IPS-NIHi11 (cell line): ENCODE results near the gene PTK6.
"Not testable (repeated sequence)": the region's sequence is repeated elsewhere in the genome, so short reads cannot be mapped to it uniquely, and the experiment has no call there.

ENCODE experiments used
- DNase-seq: peaks from one replicate; pipeline ENCODE4 v3.0.0; 2012; ENCODE audit warnings: mixed read lengths, low spot score

Gene PTK6

DNA sequence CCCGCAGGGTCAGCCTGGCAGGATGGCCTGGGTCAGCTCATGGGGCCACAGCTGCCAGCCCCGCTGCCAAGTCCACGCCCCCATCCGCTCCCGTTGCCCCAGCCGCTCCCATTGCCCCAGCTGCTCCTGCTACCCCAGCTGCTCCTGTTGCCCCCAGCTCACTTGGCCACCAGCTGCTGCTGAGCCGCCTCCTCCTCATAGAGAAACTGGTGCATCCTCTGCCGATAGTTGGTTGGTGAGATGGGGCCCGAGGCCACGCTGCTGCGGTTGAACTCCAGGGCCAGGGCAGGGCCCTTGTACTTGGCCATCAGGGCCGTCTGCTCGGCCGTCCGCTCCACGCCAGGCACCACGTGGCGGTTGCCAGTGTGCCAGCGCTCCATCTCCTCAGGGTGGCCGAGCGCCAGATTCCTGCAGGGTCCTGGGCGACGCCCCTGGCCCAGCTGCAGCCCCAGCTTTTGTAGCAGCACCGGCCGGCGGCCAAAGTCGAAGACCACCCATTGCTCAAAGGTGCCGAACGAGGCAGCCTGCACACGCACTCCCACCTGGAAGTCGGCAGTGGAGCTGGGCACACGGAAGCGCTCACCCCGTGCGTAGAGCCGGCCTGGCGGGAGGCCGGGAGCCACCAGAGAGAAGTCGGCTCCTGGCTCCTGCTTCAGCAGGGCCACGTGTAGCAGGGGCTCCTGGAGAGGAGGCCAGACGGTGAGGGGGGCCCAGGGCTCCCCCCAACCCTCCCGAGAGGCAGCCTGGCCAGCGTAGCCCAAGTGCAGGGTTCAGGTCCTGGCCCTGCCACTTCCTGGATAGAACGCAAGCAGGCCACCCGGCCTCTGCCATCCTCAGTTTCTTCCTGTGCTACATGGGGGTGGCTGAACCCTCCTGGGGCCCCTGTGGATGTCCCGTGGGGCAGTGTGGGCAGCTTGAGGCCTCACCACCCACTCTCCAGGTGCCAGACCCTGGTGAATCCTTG is 32.1 kb upstream of the PTK6 start:
- no peak for DNase-seq

DNA sequence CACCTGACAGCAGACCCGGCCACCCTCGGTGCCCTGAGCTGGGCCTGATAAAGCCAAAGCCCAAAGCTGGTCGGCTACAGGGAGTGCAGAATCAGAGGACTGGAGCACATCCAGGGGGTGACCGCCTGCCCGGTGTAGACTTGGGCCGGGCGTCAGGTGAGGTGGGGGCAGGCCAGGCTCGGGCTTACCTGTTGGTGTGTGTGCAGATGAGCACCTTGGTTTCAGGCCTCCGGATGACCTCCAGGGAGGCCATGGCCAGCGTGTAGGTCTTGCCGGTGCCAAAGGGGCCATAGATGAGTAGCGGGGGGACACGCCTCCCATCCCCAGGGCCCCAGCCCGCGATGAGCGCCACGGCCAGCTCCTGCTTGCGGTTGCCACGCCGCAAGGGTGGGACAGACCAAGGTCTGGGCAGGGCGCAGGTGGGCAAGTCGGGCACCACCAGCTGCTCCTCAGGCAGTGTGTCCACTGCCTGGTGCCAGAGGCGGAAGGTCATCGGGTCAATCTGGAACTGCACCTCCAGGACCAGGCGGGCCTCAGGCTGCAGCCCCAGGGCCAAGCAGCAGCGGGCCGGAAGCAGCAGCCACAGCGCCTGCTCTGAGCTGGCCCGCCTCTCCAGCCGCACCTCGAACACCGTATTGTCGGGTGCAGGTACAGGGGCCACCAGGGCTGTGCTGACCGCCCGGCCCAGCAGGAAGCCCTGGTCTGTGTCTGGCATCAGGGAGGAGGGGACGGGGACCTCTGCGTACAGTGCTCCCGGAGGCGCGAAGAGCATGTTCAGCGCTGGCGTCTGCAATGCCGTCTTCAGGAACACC is 31.2 kb upstream of the PTK6 start:
- DNase-seq, result no peak

DNA sequence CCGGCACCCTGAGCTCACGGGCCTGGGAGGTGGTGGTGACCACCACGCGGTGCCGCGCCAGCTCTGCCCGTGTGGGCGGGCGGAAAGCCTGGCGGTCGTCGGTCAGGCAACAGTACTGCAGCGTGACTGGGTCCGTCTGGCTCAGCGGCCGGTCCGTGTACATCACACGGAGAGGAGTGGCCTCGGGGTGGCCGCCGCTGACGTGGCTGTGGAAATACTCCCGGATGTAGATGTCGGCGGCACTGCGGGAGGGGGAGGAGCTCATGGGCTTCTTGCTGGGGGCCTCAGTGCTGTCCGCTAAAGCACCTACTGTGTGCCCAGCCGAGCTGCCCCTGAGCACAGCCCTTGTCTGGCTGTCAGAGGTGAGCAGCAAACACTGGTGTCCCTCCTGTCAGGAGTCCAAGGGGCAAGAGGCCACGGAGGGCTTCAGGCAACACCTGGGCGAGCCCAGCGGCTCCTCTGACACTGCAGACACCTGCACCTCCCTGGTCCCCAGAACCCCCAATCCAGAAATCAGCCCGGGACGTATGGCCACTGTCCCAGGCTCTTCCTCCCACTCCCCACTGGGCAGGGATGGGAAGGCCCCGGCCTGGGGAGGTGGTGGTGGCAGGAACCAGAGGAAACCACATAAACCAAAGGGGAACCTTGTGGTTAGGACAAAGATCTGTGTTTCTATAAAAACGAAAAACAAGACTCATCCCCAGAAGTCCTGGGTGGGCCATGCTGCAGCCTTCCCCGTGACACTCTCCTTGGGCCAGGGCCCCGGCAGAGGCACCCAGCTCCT is 30.4 kb upstream of the PTK6 start:
- no peak for DNase-seq

DNA sequence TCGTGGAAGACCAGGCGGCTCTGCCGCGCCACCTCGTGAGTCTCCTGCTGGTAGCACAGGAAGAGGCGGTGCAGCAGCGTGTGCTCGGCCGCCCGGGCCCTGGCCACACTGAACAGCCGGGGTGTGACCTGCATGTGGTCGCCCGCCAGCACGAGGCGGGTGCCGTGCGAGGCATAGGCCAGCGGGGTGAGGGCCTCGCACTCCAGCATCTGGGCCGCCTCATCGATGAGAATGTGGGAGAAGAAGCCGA is 29.9 kb upstream of the PTK6 start:
- DNase-seq, result no peak

DNA sequence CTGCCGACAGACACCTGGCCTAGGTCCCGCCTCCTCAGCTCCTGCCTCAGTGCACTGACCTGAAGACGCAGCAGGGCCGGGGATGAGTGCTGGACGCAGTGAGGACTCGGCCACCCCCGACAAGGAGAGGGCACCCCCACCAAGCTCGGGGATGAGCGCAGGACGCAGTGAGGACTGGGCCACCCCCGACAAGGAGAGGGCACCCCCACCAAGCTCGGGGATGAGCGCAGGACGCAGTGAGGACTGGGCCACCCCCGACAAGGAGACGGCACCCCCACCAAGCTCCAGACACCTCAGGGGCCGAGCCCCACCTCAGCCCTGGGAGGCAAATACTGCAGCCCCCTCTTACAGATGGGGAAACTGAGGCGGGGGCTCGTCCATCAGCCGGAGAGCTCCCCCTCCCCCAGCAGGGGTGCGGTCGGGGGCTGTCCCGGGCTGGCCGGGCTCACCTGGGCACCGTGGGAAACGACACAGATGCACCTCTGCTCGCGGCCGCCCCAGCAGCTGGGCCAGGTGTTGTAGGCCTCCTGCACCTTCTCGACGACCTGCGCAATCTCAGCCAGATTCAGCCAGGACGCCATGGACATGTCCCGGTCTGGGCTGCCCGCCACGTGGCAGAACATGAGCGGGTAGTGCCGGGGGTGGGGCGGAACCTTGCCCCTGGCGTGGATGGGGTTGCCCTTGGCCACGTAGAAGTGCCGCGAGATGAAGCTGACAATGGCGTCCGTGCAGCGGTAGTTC is 29.4 kb upstream of the PTK6 start:
- DNase-seq, result no peak

DNA sequence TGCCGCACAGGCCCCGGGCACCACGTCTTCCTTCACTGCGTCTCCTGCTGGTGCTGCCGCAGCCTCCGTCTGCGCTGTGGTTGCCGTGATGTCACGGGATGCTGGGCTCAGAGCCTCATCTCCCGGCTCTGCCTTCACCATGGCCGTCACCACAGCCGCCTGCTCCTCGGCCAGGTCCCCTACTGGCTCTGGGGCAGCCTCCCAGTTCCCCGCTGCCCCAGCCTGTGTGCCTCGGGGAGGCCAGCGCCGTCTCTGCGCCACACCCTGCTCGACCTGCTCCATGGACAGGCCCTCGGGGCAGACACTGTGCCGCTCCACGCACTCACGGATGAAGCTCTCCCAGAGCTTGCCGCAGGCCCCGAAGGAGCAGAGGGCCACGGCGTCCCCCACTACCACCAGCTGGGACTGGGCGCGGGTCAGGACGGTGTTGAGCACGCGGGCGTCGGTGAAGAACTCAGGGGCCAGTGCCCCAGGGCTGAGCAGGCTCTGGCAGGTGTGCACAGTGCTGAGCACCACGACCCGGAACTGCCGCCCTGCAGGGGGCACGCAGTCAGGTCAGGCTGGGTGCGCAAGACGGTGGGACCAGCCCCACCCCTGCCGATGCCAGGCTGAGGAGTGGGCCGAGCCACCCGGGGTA is 28.6 kb upstream of the PTK6 start:
- DNase-seq, result no peak

DNA sequence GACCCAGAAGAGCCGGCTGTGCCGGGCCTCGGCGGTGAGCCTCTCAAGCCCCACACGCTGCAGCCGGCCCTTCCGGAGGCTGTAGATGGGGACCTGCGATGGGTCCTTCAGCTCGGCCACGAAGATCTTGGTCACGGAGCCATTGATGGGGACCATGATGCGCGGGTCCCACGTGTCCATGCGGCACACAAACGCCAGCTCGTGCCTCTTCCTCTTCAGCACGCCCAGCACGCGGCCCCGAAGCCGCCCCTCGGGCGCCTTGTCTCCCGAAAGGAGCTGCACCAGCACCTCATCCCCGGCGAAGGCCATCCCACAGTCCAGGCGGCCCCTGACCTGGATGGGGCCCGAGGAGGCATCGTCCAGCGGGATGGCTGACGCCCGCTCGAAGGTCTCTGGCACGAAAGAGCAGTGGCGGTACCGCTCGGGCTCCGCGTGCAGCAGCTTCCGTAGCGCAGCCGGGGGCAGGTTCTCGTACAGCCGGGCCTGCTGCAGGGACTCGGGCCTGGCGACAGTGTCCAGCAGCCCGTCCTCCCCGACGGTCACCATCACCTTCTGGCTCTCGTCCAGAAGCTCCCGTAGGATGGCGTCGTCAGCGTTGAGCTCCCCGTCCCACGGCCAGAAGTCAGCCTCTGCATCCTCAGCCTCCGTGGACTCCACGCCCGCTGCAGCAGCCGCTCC is 28.0 kb upstream of the PTK6 start:
- no peak for DNase-seq

DNA sequence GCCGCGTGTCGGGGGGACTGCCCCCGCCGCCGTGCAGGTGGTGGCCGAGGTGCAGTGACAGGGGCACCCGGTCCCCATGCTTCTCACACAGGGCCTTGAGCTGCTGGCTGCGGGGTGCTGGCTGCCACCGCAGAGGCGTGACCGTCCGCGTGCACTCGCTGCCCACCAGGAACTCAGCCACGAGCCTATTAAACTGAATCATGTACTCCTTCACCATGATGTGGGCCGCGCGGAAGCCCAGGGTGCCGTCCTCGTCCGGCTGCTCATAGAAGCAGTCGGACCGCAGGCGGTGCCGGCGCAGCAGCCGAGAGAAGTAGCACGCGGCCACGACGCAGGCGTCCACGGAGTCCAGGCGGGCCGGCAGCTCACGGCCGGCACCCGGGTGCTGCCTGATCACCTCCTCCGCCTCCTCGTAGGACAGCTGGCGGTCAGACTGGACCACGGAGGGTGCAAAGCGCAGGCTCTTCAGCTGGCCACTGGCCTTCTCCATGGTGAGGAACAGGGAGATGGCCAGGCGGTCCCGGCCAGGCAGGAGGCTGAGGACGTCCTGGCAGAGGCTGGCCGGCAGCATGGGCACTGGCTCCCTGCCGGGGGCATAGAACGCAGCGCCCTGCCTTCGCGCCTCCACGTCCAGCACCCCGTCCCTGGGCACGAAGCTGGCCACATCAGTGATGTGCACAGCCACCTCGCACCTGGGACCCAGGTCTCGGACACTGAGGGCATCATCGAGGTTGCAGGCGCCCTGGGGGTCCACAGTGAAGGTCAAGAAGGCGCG is 27.0 kb upstream of the PTK6 start:
- DNase-seq, result no peak

DNA sequence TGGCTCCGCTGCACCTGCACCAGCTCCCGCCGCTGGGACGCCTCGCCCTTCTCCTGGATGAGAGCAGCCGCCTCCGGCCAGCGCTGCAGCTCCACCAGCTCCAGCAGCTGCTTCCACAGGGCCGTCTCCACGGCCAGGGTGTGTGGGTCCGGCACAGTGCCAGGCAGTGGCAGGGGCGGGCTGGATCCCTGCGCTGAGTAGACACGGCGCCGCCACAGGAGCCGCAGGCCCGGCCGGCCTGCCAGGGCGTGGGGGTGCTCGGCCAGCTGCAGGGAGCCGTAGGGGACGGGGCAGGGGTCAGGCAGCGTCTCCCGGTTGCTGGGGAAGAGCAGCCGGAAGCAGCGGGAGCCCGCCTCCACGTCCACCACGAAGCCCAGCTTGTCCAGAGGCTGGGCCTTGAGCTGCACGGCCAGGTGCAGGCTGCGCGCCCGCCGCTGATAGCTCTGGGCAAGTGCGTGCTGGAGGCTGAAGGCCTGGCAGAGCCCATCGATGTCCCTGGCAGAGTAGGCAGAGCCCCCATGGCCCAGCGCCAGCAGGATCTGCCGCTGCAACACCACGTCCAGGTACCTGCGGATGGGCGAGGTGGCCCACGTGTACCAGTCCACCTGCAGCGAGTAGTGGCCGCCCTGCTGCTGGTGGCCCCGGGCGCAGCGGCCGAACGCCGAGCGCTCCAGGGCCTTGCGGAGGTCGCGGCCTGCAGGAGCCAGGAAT is 26.2 kb upstream of the PTK6 start:
- DNase-seq, result no peak

DNA sequence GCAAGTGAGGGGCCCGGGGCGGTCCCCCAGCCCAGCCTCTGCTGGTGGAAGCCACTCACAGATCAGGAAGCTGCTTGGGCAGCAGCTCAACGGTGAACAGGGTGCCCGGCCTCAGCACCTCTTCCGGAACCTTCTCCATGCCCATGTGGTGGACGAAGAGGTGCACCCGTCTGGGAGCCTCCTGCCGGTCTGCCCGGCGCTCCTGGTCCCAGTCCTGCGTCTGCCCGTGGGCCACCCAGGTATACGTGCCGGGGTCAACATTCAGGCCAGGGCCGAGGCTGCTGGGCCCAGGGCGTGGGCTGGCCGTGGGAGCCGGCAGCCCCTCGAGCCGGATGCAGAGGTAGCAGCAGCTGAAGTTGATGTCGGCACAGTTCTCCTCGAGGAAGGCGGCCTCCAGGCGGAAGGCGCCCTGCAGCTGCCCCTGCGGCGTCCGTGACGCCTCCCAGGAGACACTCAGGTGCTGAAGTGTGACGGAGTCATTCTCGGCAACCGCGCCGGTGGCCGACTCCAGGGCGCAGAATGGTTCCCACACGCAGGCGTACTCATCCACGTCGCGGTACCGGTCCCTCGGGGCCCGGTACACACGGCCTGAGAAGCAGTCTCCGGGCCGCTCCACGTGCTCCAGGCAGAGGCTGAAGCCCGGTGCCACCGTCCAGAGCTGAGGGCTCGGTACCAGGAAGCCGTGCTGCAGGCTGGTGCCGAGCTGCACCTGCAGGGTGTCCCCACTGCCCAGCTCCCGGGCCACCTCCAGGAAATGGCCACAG is 25.5 kb upstream of the PTK6 start:
- DNase-seq, result no peak

DNA sequence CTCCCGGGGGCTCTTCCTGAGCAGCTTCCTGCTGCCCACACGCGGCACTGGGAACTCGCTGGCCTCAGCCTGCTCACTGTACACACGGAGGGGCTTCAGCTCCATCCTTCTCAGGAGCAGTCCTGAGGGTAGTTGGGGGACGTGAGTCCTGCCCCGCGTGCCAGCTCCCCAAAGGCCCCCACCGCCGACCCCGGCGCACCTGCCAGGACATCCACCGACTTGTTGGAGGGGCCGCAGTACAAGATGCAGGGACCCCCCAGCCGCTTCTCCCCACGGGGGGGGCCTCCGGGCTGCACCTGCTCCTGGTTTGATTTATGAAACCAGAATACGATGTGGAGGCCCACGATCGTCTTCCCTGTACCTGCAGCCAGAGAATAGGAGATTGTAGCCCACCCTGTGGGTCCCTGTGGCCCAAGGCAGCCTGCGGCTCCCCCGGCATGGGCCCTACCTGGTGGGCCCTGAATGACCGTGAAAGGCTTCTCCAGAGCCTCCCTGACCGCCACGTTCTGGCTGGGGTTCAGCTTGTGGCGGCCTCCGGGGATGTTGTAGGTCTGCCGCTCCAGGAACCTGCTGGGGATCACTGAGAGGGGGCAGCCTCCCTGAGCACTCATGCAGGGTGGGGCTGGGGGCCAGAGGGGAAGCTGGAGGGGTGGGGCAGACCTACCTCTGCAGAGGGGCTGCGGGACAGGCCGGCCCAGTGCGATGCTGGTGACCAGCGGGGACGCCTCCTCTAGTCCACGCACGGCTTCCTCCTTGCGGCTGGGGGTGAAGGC is 24.6 kb upstream of the PTK6 start:
- DNase-seq, result no peak

DNA sequence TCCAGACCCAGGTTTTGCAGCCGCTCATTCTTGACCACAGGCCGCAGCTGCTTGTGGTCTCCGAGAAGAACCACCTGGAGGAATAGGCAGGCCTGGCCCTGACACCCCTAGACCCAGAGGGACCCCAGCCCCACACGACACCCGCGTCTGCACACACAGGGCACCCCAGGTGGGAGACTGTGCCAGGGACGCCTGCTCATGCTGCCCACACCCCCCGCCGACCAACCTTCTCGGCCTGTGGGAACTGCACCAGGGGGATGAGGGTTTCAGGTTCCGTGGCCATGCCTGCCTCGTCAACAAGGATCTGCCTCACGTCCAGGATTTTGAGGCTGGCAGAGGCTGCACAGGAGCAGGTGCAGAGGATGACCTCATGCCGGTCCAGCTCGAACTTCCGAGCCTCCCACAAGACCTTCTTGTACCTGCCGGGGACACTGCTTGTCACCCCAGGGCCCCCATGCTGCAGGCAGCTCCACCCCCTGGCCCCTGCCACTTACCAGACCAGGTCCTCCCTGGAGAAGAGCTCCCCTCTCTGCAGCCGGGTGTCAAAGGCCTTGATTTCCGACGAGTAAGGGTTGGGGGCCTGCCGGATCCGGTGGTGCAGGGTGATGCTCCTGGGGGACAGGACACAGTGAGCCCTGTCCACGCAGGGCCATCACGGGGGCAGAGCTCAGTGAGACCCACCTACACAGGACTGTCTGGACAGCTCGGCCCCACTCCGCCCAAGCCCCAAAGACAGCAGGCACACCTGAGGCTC is 23.9 kb upstream of the PTK6 start:
- DNase-seq, result no peak

DNA sequence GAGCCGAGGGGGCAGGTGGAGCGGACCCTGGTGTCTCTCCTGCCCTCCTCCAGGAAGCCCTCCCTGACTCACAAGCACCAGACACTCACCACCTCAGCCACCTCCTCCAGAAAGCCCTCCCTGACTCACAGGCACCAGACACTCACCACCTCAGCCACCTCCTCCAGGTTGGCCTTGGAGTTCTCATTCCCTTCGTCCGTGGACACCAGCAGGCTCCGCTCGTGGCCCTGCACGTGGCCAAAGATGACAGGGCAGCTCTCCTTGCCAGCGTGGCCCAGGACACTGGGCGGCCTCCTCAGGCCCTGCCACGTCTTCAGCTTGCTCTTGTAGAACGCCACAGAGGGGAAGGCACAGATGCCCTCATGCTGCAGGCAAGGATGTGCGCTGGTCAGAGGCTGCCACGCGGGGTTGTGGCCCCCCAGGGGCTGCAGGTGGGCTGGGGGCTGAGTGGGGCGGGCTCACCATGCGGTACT is 23.2 kb upstream of the PTK6 start:
- DNase-seq, result no peak

DNA sequence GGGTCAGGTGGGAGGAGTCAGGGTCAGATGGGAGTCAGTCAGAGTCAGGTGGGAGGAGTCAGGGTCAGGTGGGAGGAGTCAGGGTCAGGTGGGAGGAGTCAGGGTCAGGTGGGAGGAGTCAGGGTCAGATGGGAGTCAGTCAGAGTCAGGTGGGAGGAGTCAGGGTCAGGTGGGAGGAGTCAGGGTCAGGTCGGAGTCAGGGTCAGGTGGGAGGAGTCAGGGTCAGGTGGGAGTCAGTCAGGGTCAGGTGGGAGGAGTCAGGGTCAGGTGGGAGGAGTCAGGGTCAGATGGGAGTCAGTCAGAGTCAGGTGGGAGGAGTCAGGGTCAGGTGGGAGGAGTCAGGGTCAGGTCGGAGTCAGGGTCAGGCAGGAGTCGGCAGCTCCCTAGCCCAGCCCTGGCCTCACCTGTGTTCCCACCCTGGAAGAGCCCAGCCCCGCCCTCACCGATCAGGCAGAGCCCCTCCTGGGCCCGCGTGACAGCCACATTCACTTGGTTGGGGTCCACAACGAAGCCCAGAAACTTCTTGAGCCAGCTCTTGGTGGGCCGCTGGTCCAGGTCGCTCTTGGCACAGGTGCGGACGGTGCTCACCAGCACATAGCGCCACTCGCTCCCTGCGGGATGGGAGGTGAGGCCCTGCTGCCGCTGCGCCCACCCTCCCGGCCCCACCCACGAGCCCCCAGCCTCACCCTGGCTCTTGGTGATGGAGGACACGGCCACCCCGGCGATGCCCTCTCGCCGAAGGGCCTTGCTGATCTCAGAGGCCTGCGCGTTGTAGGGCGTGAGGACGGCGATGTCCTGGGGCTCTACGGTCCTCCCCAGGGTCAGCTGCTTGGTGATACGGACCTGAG is 22.5 kb upstream of the PTK6 start:
- DNase-seq, result not testable (repeated sequence)

DNA sequence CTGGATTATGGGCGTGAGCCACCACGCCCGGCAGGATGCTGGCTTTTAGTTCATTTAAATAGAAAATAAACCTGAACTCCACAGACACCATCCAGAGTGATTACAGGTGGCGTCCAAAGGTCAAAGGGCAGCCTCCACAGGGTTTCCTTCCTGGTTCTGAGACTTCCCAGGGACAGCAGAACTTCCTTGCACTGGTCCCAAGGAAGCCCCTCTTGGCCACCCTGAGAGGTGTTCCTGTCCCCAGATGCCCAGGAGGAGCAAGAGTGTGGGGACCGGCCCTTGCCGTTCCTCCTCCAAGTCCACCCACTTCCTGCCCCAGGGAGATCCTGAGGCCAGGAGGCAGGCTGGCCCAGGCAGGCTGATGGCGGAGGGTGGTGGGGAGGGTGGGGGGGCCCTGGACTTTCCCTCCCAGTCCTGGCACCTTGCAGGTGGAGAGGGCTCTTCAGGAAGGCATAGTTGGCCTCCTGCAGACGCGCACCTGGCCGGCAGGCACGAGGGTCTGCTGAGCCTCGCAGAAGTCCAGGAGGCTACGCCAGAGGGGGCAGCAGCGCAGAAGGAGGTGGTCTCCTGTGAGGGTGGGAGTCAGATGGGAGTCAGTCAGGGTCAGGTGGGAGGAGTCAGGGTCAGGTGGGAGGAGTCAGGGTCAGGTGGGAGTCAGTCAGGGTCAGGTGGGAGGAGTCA is 21.8 kb upstream of the PTK6 start:
- DNase-seq, result no peak
